Panc1 (cell line): Measurements from ENCODE around the gene DDX4. TPM values are rescaled to one million over a fixed set of nuclear protein-coding genes. Genes with fewer than 3 reads are reported as not detected.

Experiments used
- ATAC-seq: fragments of 200-7000 bp; cut with Tn5 transposase; 2 replicates; pipeline ENCODE4 v1.9.1; 2020; ENCODE audit warnings: mild to moderate bottlenecking, moderate library complexity
- BruUV-seq: library from RNA; stranded (reverse); fragments of 400-500 nt; replicated peaks from 2 replicates; lab custom pipeline; 2021; lab: Mats Ljungman, UMichigan
- CTCF ChIA-PET: fragments of 300-600 bp; sonication (Branson Sonifier 250); formaldehyde crosslinking; loops from one replicate; lab custom pipeline; 2022; ENCODE audit warnings: antibody characterized with exemption; lab: Charles Lee
- POLR2A ChIA-PET: fragments of 300-600 bp; sonication (Branson Sonifier 250); formaldehyde crosslinking; loops from one replicate; lab custom pipeline; 2022; ENCODE audit warnings: antibody characterized with exemption; lab: Charles Lee
- DNase-seq: peaks from one replicate; pipeline ENCODE4 v3.0.0-alpha.2; 2010; ENCODE audit warnings: low read depth, low spot score
- H3K27ac ChIP-seq: 2 replicates; pipeline ENCODE4 v1.5.1; 2011; ENCODE audit warnings: mild to moderate bottlenecking, low read length, inconsistent platforms
- H3K27me3 ChIP-seq: fragments of 200-500 bp; sonication (Bioruptor generic); 2 replicates; pipeline ENCODE4 v1.6.0; 2014; ENCODE audit warnings: low read length, inconsistent platforms; ENCODE audit not compliant: control insufficient read depth, insufficient read depth
- H3K36me3 ChIP-seq: fragments of 200-500 bp; sonication (Bioruptor generic); 2 replicates; pipeline ENCODE4 v1.5.1; 2014; ENCODE audit warnings: inconsistent platforms, mild to moderate bottlenecking, low read length, moderate library complexity; ENCODE audit not compliant: control insufficient read depth, insufficient read depth
- H3K4me1 ChIP-seq: 2 replicates; pipeline ENCODE4 v1.5.1; 2011; ENCODE audit warnings: inconsistent platforms, mild to moderate bottlenecking, low read length, moderate library complexity; ENCODE audit not compliant: control insufficient read depth, insufficient read depth
- H3K4me3 ChIP-seq, 2 experiments: 2 replicates each; pipeline ENCODE4 v1.5.1; 2011 to 2012; ENCODE audit warnings: low read depth in 2 of 2, low read length in 2 of 2, mild to moderate bottlenecking in 2 of 2, inconsistent platforms in 1 of 2, moderate library complexity in 1 of 2
- H3K9me3 ChIP-seq: fragments of 200-500 bp; sonication (Bioruptor generic); 2 replicates; pipeline ENCODE4 v1.5.1; 2014; ENCODE audit warnings: low read depth, mild to moderate bottlenecking, inconsistent platforms, low read length, moderate library complexity; ENCODE audit not compliant: control insufficient read depth, insufficient read depth
- POLR2AphosphoS5 ChIP-seq: IDR thresholded peaks from 2 replicates; pipeline ENCODE4 v1.6.1; 2012; ENCODE audit warnings: mild to moderate bottlenecking, low read depth, low read length, moderate library complexity
- SIN3A ChIP-seq: IDR thresholded peaks from 2 replicates; pipeline ENCODE4 v1.6.1; 2012; ENCODE audit warnings: low read depth, mild to moderate bottlenecking, low read length, moderate library complexity, borderline replicate concordance; ENCODE audit not compliant: insufficient read depth
- TCF7L2 ChIP-seq: IDR thresholded peaks from 2 replicates; pipeline ENCODE4 v1.6.1; 2011; ENCODE audit warnings: mild to moderate bottlenecking, low read depth, low read length, inconsistent platforms
- in situ Hi-C: cut with HindIII; loops from 2 replicates; pipeline ENCODE4 v1.10.0; 2016; ENCODE audit warnings: low sequenced_read_pairs, low pct_unique_long_range_greater_than_20kb
- intact Hi-C: fragments of 100-400 bp; cut with micrococcal nuclease; formaldehyde crosslinking; loops from one replicate; pipeline ENCODE4 v1.10.0; 2022; ENCODE audit not compliant: unreplicated experiment
- total RNA-seq: library from RNA; stranded (reverse); gene quantifications from one replicate; pipeline ENCODE4 v1.2.1, GENCODE V29; 2021; ENCODE audit not compliant: unreplicated experiment
- TF ChIP-seq, protein P1 (sequence below): fragments of 450-650 bp; IDR thresholded peaks from 2 replicates; pipeline ENCODE4 v1.5.1; 2017; ENCODE audit warnings: mild to moderate bottlenecking
- TF ChIP-seq, protein P2 (sequence below), 2 experiments: IDR thresholded peaks; 2 replicates each; pipeline ENCODE4 v1.6.1; 2011 to 2012; ENCODE audit warnings: low read depth in 2 of 2, control low read depth in 1 of 2, low read length in 1 of 2, mild to moderate bottlenecking in 1 of 2, moderate library complexity in 1 of 2; ENCODE audit not compliant: insufficient read depth in 1 of 2

The DDX4 gene
- total RNA-seq, 1 experiment from 2014 or later = not detected

DNA sequence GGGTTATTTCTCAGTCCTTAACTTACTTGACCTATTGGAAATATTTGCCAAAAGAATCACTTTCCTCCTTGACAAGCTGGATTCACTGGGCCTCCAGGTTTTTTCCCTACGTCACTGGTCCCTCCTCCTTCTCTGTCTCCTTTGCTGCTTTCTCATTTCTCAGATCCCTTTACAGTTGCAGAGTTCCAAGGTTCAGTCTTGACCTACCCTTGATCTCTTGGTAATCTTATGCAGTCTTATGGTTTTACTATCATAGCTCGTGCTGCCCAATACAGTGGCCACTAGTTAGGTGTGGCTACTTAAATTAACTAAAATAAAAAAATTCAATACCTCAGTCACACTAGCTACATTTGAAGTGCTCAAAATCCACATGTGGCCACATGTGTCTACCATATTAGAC is 37.1 kb upstream of the DDX4 start:
- Histone ChIP-seq H3K27me3 (no peaks in the 10 kb centered on the region), H3K27ac (no peak overlapping the region), H3K4me1 (no peaks in the 10 kb centered on the region), H3K4me3 (no peak overlapping the region), H3K36me3 (no peaks in the 10 kb centered on the region), H3K9me3 (no peaks in the 10 kb centered on the region)
- ATAC-seq (no peak), DNase-seq (no peak)
- ChIA-PET CTCF (no interaction called here), POLR2A (no interaction called here)
- TF ChIP-seq, protein P1, sequence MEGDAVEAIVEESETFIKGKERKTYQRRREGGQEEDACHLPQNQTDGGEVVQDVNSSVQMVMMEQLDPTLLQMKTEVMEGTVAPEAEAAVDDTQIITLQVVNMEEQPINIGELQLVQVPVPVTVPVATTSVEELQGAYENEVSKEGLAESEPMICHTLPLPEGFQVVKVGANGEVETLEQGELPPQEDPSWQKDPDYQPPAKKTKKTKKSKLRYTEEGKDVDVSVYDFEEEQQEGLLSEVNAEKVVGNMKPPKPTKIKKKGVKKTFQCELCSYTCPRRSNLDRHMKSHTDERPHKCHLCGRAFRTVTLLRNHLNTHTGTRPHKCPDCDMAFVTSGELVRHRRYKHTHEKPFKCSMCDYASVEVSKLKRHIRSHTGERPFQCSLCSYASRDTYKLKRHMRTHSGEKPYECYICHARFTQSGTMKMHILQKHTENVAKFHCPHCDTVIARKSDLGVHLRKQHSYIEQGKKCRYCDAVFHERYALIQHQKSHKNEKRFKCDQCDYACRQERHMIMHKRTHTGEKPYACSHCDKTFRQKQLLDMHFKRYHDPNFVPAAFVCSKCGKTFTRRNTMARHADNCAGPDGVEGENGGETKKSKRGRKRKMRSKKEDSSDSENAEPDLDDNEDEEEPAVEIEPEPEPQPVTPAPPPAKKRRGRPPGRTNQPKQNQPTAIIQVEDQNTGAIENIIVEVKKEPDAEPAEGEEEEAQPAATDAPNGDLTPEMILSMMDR = no peak
- TF ChIP-seq POLR2AphosphoS5 = no peak
- TF ChIP-seq TCF7L2 = no peak
- TF ChIP-seq, protein P2, sequence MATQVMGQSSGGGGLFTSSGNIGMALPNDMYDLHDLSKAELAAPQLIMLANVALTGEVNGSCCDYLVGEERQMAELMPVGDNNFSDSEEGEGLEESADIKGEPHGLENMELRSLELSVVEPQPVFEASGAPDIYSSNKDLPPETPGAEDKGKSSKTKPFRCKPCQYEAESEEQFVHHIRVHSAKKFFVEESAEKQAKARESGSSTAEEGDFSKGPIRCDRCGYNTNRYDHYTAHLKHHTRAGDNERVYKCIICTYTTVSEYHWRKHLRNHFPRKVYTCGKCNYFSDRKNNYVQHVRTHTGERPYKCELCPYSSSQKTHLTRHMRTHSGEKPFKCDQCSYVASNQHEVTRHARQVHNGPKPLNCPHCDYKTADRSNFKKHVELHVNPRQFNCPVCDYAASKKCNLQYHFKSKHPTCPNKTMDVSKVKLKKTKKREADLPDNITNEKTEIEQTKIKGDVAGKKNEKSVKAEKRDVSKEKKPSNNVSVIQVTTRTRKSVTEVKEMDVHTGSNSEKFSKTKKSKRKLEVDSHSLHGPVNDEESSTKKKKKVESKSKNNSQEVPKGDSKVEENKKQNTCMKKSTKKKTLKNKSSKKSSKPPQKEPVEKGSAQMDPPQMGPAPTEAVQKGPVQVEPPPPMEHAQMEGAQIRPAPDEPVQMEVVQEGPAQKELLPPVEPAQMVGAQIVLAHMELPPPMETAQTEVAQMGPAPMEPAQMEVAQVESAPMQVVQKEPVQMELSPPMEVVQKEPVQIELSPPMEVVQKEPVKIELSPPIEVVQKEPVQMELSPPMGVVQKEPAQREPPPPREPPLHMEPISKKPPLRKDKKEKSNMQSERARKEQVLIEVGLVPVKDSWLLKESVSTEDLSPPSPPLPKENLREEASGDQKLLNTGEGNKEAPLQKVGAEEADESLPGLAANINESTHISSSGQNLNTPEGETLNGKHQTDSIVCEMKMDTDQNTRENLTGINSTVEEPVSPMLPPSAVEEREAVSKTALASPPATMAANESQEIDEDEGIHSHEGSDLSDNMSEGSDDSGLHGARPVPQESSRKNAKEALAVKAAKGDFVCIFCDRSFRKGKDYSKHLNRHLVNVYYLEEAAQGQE (IDR thresholded peaks at IDR 0.05; ENCODE audit: insufficient read depth in 1 of 2, low read depth in 2 of 2, low read length in 1 of 2) = no peak
- TF ChIP-seq SIN3A = no peak
- in situ Hi-C loops (no loop called here), intact Hi-C loops (no loop called here)
- no TSS peak for BruUV-seq

DNA sequence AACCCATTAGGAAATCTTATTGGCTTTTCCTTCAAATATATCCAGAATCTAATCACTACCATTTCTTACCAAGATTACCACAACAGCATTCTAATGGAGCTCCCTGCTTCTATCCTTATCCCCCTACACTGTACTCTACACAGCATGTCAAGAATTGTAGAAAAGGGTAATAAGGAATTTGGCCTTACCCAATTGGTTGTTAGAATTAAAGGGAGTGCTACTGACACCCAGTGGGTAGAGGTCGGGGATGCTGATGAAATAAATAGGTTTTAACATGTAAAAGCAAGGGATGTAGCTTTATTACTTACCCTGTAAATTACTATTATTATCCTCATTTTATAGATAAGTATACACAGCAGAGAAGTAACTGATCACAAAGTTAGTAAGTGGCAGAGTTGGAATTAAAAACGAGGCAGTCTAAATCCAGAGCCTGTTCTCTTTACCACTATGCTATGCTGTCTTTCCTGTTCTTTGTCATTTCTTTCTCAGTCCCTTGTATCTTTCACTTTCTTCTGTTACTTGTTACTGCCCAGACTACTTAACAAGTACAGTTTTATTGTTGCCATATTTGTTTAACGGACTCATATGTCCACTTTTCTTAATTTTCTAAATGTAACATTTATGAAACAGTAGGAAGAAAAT is 36.3 kb upstream of the DDX4 start:
- Histone ChIP-seq H3K36me3 (no peaks in the 10 kb centered on the region), H3K27ac (no peak overlapping the region), H3K9me3 (no peaks in the 10 kb centered on the region), H3K4me1 (no peaks in the 10 kb centered on the region), H3K27me3 (no peaks in the 10 kb centered on the region), H3K4me3 (no peak overlapping the region)
- BruUV-seq = no TSS peak
- DNase-seq (no peak), ATAC-seq (no peak)
- POLR2A ChIA-PET = no interaction called here
- CTCF ChIA-PET = no interaction called here
- in situ Hi-C loops = no loop called here
- intact Hi-C loops = no loop called here
- TF ChIP-seq, protein P2 (IDR thresholded peaks at IDR 0.05; ENCODE audit: insufficient read depth in 1 of 2, low read depth in 2 of 2, low read length in 1 of 2) = no peak
- TF ChIP-seq TCF7L2 (no peak), POLR2AphosphoS5 (no peak), SIN3A (no peak)
